GM18517 (cell line): ENCODE results near the gene HEBP2.

Source experiments
- ATAC-seq: cut with Tn5 transposase; IDR thresholded peaks from one replicate; pipeline ENCODE4 v1.9.1; 2021; ENCODE audit warnings: mild to moderate bottlenecking, moderate library complexity; ENCODE audit not compliant: unreplicated experiment

Gene HEBP2

DNA sequence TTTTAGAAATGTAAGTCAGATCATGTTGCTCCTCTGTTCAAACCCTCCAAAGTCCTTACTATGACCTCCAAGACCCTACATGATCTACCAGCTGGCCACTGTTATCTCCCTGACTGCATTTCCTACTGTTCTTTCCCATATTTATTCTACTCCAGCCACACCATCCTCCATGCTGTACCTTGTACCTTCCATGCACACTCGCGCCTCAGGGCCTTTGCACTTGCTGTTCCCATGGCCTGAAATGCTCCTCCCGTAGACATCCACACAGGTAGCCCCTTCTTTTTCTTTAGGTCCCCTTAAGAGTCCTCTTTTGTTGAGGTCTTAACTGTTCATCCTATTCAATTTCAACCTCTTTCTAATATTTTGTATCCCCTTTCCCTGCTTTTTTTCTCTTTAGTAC is 47.0 kb downstream of the HEBP2 start:
- no peak for ATAC-seq

DNA sequence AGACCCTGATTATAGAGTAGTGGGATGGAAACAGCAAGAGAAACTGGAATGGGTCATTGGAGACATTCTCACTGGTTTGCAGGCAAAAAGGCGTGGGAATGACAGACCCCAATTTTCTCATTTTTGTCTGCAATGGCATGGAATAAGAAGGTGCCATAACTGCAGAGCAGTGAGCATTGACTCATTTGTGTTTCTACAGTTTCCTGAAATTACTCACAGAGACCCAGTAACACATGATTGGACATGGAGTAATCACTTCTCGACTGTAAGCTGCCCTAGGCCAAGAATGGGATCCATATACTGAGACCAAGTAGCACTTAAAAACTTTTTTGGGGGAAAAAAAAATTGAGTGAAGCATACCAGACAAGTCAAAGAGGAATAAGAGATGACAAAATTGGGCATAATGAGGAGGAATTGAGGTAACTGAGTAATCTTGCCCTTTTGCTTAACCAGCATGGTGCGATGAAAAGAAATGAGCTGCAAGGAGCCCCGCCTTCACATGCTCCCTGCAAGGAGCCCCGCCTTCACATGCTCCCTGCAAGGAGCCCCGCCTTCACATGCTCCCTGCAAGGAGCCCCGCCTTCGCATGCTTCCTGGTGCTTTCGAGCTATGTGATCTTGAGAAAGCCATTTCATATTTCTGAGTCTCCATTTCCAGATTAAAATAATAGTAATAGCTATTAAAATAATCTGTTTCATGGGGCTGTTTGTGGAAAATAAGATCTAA is 51.1 kb downstream of the HEBP2 start:
- no peak for ATAC-seq

DNA sequence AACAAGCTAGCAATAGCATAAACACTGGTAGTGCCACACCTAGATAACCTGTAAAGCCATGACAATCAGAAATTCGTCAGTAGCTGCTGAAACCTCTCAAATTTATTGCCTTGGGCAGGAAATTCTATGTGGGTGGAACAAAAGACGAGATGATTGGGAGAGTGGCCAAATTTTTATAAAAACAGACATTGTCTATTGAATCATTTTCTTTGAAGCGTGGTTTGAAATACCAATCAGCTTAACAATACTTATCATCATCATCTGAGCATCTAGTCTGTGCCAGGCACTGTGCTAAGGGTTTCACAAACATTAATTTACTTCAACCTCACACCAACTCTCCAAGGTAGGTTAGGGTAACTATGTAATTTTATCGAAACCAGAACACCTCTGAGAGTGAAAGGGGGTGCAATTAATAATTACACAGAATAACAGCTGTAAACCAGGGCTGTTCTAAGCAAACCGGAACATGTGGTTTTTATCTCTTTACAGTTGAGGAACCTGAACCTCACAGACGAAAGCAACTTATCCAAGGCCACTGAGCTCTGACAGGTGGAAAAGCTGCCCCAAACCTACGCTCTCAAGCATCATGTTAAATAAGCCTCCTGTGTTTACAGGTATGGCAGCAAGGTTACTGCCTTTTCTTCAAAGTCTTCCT is 51.9 kb downstream of the HEBP2 start:
- ATAC-seq, result peak; percentile 95

- peak; percentile 9 for ATAC-seq
Measured at GRCh38 chr6:138456401-138456790, 52.4 kb downstream of the HEBP2 start.

GRCh38 chr6:138461647-138462046 is 57.6 kb downstream of the HEBP2 start:
- ATAC-seq, result no peak

DNA sequence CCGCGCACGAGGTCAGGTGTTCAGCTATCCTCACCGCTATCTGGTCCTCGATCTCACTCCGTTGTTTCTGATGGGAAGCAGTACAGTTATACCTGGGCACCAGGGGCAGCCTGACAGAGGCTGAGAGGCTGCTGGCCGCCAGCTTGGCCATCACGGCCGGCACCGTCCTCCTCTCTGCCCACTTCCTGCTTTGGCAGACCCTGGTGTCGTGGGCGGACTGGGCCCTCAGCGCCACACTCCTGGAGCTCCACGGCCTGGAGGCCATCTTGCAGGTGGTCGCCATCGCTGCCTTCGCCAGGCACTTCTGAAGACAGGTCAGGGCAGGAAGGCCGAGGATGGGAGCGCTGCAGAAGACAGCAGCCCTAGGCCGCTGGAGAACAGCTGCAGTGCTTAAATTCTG is 60.1 kb downstream of the HEBP2 start:
- ATAC-seq, result no peak

DNA sequence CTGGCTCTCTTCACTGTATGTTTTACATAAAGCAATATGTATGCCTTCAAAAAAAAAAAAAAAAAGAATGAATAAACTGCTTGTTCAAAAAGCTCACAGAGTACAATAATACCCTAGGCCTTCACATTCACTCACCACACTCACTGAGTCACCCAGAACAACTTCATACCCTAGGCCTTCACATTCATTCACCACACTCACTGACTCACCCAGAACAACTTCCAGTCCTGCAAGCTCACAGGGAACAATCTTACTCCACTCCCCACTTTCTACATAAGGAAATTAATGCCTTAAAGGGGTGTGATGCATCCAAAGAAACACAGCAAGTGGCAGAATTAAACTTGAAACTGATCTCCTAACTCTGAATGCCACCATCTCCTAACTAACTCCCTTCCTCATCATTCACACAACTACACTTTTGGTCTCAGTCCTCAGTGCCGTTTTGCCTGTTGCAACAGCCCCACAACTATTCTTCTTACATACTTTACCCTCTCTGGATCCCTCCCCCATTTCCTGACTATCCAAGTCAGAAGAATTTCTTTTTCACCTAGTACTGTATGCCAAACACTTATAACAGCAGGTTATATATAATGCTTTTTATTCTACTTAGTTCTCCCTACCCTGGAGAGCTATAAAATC is 61.1 kb downstream of the HEBP2 start:
- no peak for ATAC-seq

DNA sequence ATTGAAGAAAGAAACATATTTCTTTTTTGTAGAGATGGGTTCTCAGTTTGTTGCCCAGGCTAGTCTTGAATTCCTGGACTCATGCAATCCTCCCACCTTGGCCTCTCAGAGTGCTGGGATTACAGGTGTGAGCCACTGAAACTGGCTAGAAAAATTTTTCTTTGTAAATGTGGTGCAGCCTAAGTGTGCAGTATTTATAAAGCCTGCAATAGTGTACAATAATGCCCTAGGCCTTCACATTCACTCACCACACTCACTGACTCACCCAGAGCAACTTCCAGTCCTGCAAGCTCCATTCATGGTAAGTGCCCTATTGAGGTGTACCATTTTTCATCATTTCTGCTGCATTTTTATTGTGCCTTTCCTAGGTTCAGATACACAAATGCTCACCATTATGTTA is 63.9 kb downstream of the HEBP2 start:
- ATAC-seq, result no peak

GRCh38 chr6:138468320-138469015 is 64.4 kb downstream of the HEBP2 start:
- no peak for ATAC-seq
